A549 treated with AZD9567 at 1 μM for 4 hours (cell line): ENCODE results near the gene AAGAB. TPM values are rescaled to one million over a fixed set of nuclear protein-coding genes. Genes with fewer than 3 reads are reported as not detected.

Source experiments
- total RNA-seq: library from RNA; stranded (reverse); fragments of 200-300 nt; extraction: Qiagen RNA extraction; gene quantifications from 5 replicates; pipeline ENCODE4 v1.2.3, GENCODE V29; 2022; ENCODE audit not compliant: insufficient read depth

AAGAB gene
- total RNA-seq = 59.9 to 69.9 TPM (median 65.1 TPM) in 5 replicates

GRCh38 chr15:67254238-67255175 is at the start of gene AAGAB, which contains the start of gene IQCH:
Gene AAGAB (minus strand): TSS chr15:67254661. CDS start chr15:67254631, 30 bp downstream.
Gene IQCH (plus strand): TSS chr15:67254786. CDS start chr15:67254897, 111 bp downstream.

Other genes starting within 250 kb of the AAGAB start
- gene SMAD3, start 189.1 kb downstream of the AAGAB start, total RNA-seq = 88.1 to 139 TPM (median 119 TPM) in 5 replicates
- gene IQCH, start 125 bp upstream of the AAGAB start, total RNA-seq = 1.3 to 1.6 TPM (median 1.5 TPM) in 5 replicates